GM12878 (cell line): ENCODE results near the gene MAGEB3. TPM values are rescaled to one million over a fixed set of nuclear protein-coding genes. Genes with fewer than 3 reads are reported as not detected.

Source experiments
- ATAC-seq: fragments of 200-7000 bp; cut with Tn5 transposase; 3 replicates; pipeline ENCODE4 v1.9.1; 2020; ENCODE audit warnings: mild to moderate bottlenecking, moderate library complexity
- BruUV-seq: library from RNA; stranded (reverse); fragments of 400-500 nt; replicated peaks from 2 replicates; lab custom pipeline; 2021; lab: Mats Ljungman, UMichigan
- CTCF ChIA-PET: fragments of 300-600 bp; sonication (Branson Sonifier 250); formaldehyde crosslinking; extraction: SDS; loops from one replicate; lab custom pipeline; 2021; ENCODE audit warnings: inconsistent platforms; lab: Yijun Ruan, JAX
- POLR2A ChIA-PET: fragments of 350-600 bp; formaldehyde crosslinking; extraction: SDS; loops from one replicate; lab custom pipeline; 2021; ENCODE audit warnings: inconsistent platforms; lab: Charles Lee
- RAD21 ChIA-PET: fragments of 300-600 bp; sonication (Branson Sonifier 250); formaldehyde crosslinking; loops from one replicate; lab custom pipeline; 2023; ENCODE audit warnings: antibody characterized with exemption; ENCODE audit not compliant: unreplicated experiment; lab: Charles Lee
- SMC1A ChIA-PET: fragments of 300-600 bp; sonication (Branson Sonifier 250); formaldehyde crosslinking; loops from one replicate; lab custom pipeline; 2023; ENCODE audit not compliant: unreplicated experiment, uncharacterized antibody; lab: Charles Lee
- DNase-seq: peaks from one replicate; pipeline ENCODE4 v3.0.0-alpha.2; 2011; ENCODE audit warnings: low read depth, low spot score
- FAIRE-seq: peaks from 3 replicates; lab custom pipeline; 2011; peaks lifted over from hg19 to GRCh38; lab: Jason Lieb, UNC
- H2AFZ ChIP-seq: 2 replicates; pipeline ENCODE4 v1.6.0; 2011; ENCODE audit warnings: low read depth, low read length, control low read depth; ENCODE audit not compliant: control insufficient read depth
- H3K27ac ChIP-seq: 2 replicates; pipeline ENCODE4 v1.5.1; 2011; ENCODE audit warnings: control low read depth; ENCODE audit not compliant: control insufficient read depth, insufficient read depth
- H3K27me3 ChIP-seq, 2 experiments: replicated peaks in 1 of 2; 2 replicates each; pipeline versions ENCODE4 v1.6.0 to v1.6.1; 2011; ENCODE audit warnings: low read length in 1 of 2; ENCODE audit not compliant: control insufficient read depth in 2 of 2, insufficient read depth in 2 of 2
- H3K36me3 ChIP-seq, 2 experiments: 2 replicates each; pipeline ENCODE4 v1.5.1; 2011; ENCODE audit warnings: low read length in 1 of 2; ENCODE audit not compliant: control insufficient read depth in 2 of 2, insufficient read depth in 2 of 2
- H3K4me1 ChIP-seq: 2 replicates; pipeline ENCODE4 v1.6.1; 2011; ENCODE audit warnings: mild to moderate bottlenecking, low read length, moderate library complexity, mixed read lengths; ENCODE audit not compliant: control insufficient read depth, insufficient read depth
- H3K4me2 ChIP-seq: 2 replicates; pipeline ENCODE4 v1.6.0; 2011; ENCODE audit warnings: control low read depth; ENCODE audit not compliant: control insufficient read depth, insufficient read depth
- H3K4me3 ChIP-seq: fragments of 200-600 bp; sonication (generic); 2 replicates; pipeline ENCODE4 v1.5.1; 2016
- H3K79me2 ChIP-seq: 2 replicates; pipeline ENCODE4 v1.6.0; 2011; ENCODE audit warnings: low read length; ENCODE audit not compliant: control insufficient read depth, insufficient read depth
- H3K9ac ChIP-seq: 2 replicates; pipeline ENCODE4 v1.8.0; 2011; ENCODE audit warnings: low read length, control low read depth, mixed read lengths; ENCODE audit not compliant: control insufficient read depth, insufficient read depth
- H3K9me3 ChIP-seq: replicated peaks from 3 replicates; pipeline ENCODE4 v1.5.1; 2011; ENCODE audit warnings: mild to moderate bottlenecking, low read length; ENCODE audit not compliant: control insufficient read depth, insufficient read depth
- H4K20me1 ChIP-seq: 2 replicates; pipeline ENCODE4 v1.6.0; 2011; ENCODE audit not compliant: control insufficient read depth, insufficient read depth
- HDGF ChIP-seq: fragments of 450-650 bp; IDR thresholded peaks from 2 replicates; pipeline ENCODE4 v1.6.1; 2016; ENCODE audit warnings: antibody characterized with exemption
- JUNB ChIP-seq: IDR thresholded peaks from 2 replicates; pipeline ENCODE4 v1.6.1; 2016; ENCODE audit warnings: antibody characterized with exemption, mild to moderate bottlenecking
- LARP7 ChIP-seq: fragments of 450-650 bp; IDR thresholded peaks from 2 replicates; pipeline ENCODE4 v1.6.1; 2017; ENCODE audit warnings: mild to moderate bottlenecking
- MXI1 ChIP-seq: fragments of 150-350 bp; IDR thresholded peaks from 2 replicates; pipeline ENCODE4 v1.6.1; 2011; ENCODE audit warnings: low read depth, mild to moderate bottlenecking, inconsistent platforms, low read length, improper control_type of control experiment
- SMAD1 ChIP-seq: fragments of 450-650 bp; IDR thresholded peaks from 2 replicates; pipeline ENCODE4 v1.6.1; 2018; ENCODE audit warnings: mild to moderate bottlenecking, low read depth; ENCODE audit not compliant: partially characterized antibody
- STAT3 ChIP-seq: IDR thresholded peaks from 2 replicates; pipeline ENCODE4 v1.6.1; 2011; ENCODE audit warnings: low read depth, low read length, improper control_type of control experiment
- SUPT20H ChIP-seq: IDR thresholded peaks from 2 replicates; pipeline ENCODE4 v1.6.1; 2011; ENCODE audit warnings: low read depth, mild to moderate bottlenecking, low read length, moderate library complexity, borderline replicate concordance; ENCODE audit not compliant: control insufficient read depth
- ZBTB40 ChIP-seq: fragments of 450-650 bp; IDR thresholded peaks from 2 replicates; pipeline ENCODE4 v1.6.1; 2016; ENCODE audit warnings: mild to moderate bottlenecking, moderate library complexity, borderline replicate concordance
- ZNF384 ChIP-seq: IDR thresholded peaks from 2 replicates; pipeline ENCODE4 v1.6.1; 2012; ENCODE audit warnings: low read depth, mild to moderate bottlenecking, low read length, improper control_type of control experiment, borderline replicate concordance
- WGBS: methylation state at CpG from one replicate; pipeline ENCODE4 v1.1.6; 2016; ENCODE audit warnings: low lambda C conversion rate; ENCODE audit not compliant: insufficient replicate concordance, insufficient coverage; ENCODE audit errors: missing lambda C conversion rate; 5-methylcytosine and 5-hydroxymethylcytosine counted together
- in situ Hi-C: fragments of 300-500 bp; cut with MboI; formaldehyde crosslinking; loops from 9 replicates; pipeline ENCODE4 v1.14.3; 2018; ENCODE audit warnings: mixed read lengths
- intact Hi-C: fragments of 100-400 bp; cut with micrococcal nuclease; formaldehyde crosslinking; loops from one replicate; pipeline ENCODE4 v1.14.2; 2022; ENCODE audit not compliant: unreplicated experiment
- polyA plus RNA-seq, 11 experiments: library from polyadenylated mRNA; depleted of rRNA in 4 of 11; unstranded in 6 of 11; stranded (reverse) in 5 of 11; fragments of >200 nt; fragmentation: Nextera tagmentation in 4 of 11; fragmentation: Illumina TruSeq in 1 of 11; extraction: Ambion mirVana in 4 of 11; extraction: Trizol in 1 of 11; gene quantifications; 1 replicate in 1 of 11; 2 replicates in 10 of 11; pipeline versions ENCODE4 v1.2.1 to v1.2.3, GENCODE V29; 2011 to 2016; ENCODE audit warnings: inconsistent platforms in 2 of 11, missing spikeins in 2 of 11, low read depth in 1 of 11
- total RNA-seq, 4 experiments: library from RNA; depleted of rRNA in 3 of 4; stranded (reverse); fragments of >200 nt in 3 of 4; fragmentation: Illumina TruSeq in 1 of 4; extraction: Trizol in 1 of 4; gene quantifications; 2 replicates each; pipeline versions ENCODE4 v1.2.1 to v1.2.3, GENCODE V29; 2013 to 2021
- TF ChIP-seq, protein P1 (sequence below): IDR thresholded peaks from 2 replicates; pipeline ENCODE4 v1.6.1; 2012; ENCODE audit warnings: low read depth, low read length, improper control_type of control experiment

Gene MAGEB3
- total and polyA plus RNA-seq, 10 of the 15 experiments (the other 5 are each of a cell fraction or from before 2014, with no cell fraction given) = not detected

DNA sequence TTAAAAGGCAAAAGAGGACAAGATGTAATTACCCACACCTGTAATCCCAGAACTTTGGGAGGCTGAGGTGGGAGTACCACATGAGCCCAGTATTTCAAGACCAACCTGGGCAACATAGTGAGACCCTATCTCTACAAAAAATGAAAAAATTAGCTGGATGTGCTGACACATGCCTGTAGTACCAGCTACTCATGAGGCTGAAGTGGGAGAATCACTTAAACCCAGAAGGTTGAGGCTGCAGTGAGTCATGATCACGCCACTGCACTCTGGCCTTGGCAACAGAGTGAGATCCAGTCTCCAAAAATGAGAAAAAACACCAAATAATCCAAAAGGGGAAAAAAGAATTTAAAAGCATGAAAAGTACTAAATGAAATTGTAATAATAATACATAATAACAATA lies 47.9 kb downstream of the MAGEB3 start:
- POLR2A ChIA-PET = no interaction called here
- CTCF ChIA-PET = interaction anchor here (0.6 kb wide), 1 partner anchor 23 kb away, joined by 3 read pairs; no protein-coding TSS in a partner anchor
- no peak for ATAC-seq
- Histone ChIP-seq H3K27ac (no peak overlapping the region), H3K9ac (no peak overlapping the region)
- SMC1A ChIA-PET = no interaction called here
- no peak for DNase-seq
- in situ Hi-C loops = loop anchor here (10.0 kb wide), 1 partner anchor 226 kb away; no protein-coding TSS in a partner anchor
- RAD21 ChIA-PET = no interaction called here
- TF ChIP-seq MXI1 (no peak), ZBTB40 (no peak), JUNB (no peak), SMAD1 (no peak), HDGF (no peak), LARP7 (no peak), SUPT20H (no peak), STAT3 (no peak), ZNF384 (no peak)
- TF ChIP-seq, protein P1, sequence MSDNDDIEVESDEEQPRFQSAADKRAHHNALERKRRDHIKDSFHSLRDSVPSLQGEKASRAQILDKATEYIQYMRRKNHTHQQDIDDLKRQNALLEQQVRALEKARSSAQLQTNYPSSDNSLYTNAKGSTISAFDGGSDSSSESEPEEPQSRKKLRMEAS = no peak
- TF ChIP-seq, all 136 proteins: peak for 0
- Histone ChIP-seq H3K36me3 (no peaks in the 10 kb centered on the region), H3K27me3 (no peaks in the 10 kb centered on the region), H3K9me3 (no peaks in the 10 kb centered on the region), H3K4me2 (no peak overlapping the region), H2AFZ (no peak overlapping the region), H3K4me3 (no peak overlapping the region), H4K20me1 (no peaks in the 10 kb centered on the region), H3K4me1 (no peaks in the 10 kb centered on the region), H3K79me2 (no peaks in the 10 kb centered on the region)
- no peak for FAIRE-seq
- BruUV-seq = no TSS peak
- intact Hi-C loops = loop anchor here (10.0 kb wide), 1 partner anchor 134 kb away; no protein-coding TSS in a partner anchor
- 0% methylated on average over 1 of the region's 1 CpG for WGBS
